Type B pancreatic cell (in vitro differentiated cells): ENCODE data around the gene MRPS23. TPM values are rescaled to one million over a fixed set of nuclear protein-coding genes. Genes with fewer than 3 reads are reported as not detected.

Experiments used
- DNase-seq: peaks from one replicate; pipeline ENCODE4 v3.0.0; 2021; ENCODE audit warnings: mixed read lengths; ENCODE audit not compliant: unreplicated experiment; ENCODE audit errors: extremely low spot score
- H3K27ac Mint-ChIP-seq: 2 replicates; pipeline ENCODE4 v1.8.0; 2021; ENCODE audit warnings: mild to moderate bottlenecking, mixed read lengths
- H3K27me3 Mint-ChIP-seq: 2 replicates; pipeline ENCODE4 v1.8.0; 2021; ENCODE audit warnings: mixed read lengths
- H3K36me3 Mint-ChIP-seq: 2 replicates; pipeline ENCODE4 v1.8.0; 2021; ENCODE audit warnings: mixed read lengths
- H3K4me1 Mint-ChIP-seq: one replicate; pipeline ENCODE4 v1.8.0; 2021; ENCODE audit warnings: mixed read lengths; ENCODE audit not compliant: unreplicated experiment
- H3K4me3 Mint-ChIP-seq: 2 replicates; pipeline ENCODE4 v1.8.0; 2021; ENCODE audit warnings: mild to moderate bottlenecking, mixed read lengths
- H3K9me3 Mint-ChIP-seq: 2 replicates; pipeline ENCODE4 v1.8.0; 2021; ENCODE audit warnings: mixed read lengths
- total RNA-seq: library from RNA; stranded (reverse); gene quantifications from 2 replicates; pipeline ENCODE4 v1.2.1, GENCODE V29; 2021; ENCODE audit warnings: low replicate concordance
- TF ChIP-seq, protein P1 (sequence below): fragments of 200-600 bp; sonication (generic); conservative IDR thresholded peaks from 2 replicates; pipeline ENCODE4 v1.5.0; 2021; ENCODE audit warnings: antibody characterized with exemption, mild to moderate bottlenecking

MRPS23 gene
- total RNA-seq, 1 donor from 2014 or later: 46.9 TPM

DNA sequence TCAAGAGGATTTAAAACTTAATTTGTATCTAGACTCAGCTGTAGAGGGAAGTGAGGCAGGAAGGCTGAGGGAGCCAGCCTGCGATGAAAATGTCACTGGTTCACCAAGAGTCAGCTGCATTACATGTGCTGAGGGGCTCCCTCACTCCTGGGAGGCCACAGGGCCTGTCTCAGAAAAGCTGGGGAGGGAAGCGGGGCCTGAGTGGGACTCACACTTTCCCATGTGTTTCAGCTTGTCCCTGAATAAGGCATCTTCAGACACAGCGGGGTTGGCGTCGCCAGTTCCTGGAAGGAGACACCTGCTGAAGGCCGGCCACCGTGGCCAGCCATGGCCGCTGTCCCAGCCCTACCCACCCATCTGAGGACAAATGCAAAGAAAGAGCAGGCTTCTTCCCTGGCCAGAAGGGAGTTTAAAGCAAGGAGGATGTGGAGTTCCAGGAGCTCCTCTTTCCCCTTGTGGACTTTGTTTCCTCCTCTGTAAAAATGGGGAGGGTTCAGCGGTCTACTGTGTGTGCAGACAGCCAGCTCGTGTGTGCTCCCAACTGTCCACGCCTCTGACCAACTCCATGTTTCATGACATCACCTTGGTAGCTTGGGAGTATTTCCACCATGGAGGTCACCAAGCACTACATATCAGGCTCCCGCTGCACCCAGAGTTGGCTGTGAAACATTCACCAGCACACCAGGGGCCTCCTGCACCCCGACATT is 19.2 kb upstream of the MRPS23 start:
- H3K4me3 Mint-ChIP-seq: no peak overlapping the region
- H3K36me3 Mint-ChIP-seq: peaks cover 27% of the 10 kb centered on the region

DNA sequence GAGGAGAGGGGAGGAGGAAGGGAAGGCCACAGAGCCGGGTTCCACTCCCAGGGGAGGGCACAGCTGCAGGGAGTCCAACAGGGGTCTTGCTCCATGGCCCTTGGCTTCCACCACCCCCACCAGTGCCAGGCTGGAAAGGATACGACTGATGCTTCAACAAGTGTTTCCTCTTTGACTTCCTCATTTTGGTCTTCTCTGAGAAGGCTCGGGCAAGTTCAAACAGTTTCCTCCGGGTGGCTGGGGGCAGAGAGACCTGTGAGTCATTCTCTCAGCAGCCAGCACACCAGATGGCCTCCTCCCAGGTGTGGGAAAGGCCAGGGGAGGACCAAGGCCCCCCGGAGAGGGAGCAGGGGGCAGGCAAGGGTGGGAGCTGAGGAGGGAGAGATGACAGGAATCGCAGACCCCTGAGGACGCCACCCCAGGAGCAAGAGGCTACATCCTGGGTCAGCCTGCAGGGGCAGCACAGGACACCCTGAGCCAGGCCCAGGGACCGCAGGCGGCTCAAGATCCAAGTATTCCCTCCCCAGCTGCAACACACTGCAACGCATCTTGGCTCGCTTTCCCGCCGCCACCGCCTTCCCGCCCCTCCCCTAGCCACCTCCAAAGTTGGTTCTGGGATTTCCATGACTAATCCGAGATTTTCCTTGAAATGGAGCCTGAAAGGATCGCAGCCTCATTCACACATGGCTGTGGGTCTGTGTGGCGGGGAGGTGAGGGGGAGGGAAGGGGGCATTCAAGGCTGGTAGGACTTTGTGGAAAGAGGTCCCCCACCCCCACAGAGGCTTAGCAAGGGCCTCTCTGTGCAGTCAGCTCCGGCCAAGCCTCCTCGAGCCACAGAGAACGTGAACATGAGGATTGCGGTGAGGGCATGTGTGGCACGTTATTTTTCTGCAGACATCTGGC is 18.4 kb upstream of the MRPS23 start:
- peaks cover 38% of the 10 kb centered on the region for H3K4me1 Mint-ChIP-seq
- H3K9me3 Mint-ChIP-seq: no peaks in the 10 kb centered on the region
- H3K27ac Mint-ChIP-seq: no peak overlapping the region
- H3K4me3 Mint-ChIP-seq: no peak overlapping the region
- H3K36me3 Mint-ChIP-seq: peaks cover 28% of the 10 kb centered on the region
- no peak for DNase-seq
- TF ChIP-seq, protein P1, sequence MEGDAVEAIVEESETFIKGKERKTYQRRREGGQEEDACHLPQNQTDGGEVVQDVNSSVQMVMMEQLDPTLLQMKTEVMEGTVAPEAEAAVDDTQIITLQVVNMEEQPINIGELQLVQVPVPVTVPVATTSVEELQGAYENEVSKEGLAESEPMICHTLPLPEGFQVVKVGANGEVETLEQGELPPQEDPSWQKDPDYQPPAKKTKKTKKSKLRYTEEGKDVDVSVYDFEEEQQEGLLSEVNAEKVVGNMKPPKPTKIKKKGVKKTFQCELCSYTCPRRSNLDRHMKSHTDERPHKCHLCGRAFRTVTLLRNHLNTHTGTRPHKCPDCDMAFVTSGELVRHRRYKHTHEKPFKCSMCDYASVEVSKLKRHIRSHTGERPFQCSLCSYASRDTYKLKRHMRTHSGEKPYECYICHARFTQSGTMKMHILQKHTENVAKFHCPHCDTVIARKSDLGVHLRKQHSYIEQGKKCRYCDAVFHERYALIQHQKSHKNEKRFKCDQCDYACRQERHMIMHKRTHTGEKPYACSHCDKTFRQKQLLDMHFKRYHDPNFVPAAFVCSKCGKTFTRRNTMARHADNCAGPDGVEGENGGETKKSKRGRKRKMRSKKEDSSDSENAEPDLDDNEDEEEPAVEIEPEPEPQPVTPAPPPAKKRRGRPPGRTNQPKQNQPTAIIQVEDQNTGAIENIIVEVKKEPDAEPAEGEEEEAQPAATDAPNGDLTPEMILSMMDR: peak; percentile 65
- H3K27me3 Mint-ChIP-seq: no peaks in the 10 kb centered on the region

More for the DNA sequence above, 19.2 kb upstream of the MRPS23 start:
- DNase-seq: no peak
- TF ChIP-seq, protein P1: no peak
- H3K4me1 Mint-ChIP-seq: peaks cover 43% of the 10 kb centered on the region
- no peaks in the 10 kb centered on the region for H3K9me3 Mint-ChIP-seq
- H3K27me3 Mint-ChIP-seq: no peaks in the 10 kb centered on the region
- H3K27ac Mint-ChIP-seq: no peak overlapping the region

DNA sequence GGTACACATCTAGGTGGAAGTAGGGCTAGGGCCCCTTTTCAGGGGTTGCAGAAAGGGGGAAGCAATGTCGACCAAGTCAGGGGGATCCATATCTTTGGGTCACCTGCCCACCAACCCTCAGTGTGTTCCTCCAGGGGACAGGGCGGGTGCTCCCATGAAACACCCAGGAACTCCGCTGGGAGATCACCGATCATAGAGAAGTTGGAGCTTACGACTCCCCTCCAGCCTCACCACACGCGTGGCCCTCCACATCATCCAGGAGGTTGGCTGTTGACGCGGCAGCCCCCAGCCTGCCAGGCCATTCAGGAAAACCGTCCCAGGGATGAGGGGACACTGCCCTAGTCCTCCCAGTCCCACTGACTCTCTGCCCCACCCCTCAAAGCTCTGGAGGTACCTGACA is 17.3 kb upstream of the MRPS23 start:
- Mint-ChIP-seq H3K36me3 (peaks cover 28% of the 10 kb centered on the region), H3K9me3 (no peaks in the 10 kb centered on the region), H3K4me1 (peaks cover 32% of the 10 kb centered on the region), H3K4me3 (no peak overlapping the region), H3K27ac (no peak overlapping the region), H3K27me3 (no peaks in the 10 kb centered on the region)
- TF ChIP-seq, protein P1: no peak
- no peak for DNase-seq

DNA sequence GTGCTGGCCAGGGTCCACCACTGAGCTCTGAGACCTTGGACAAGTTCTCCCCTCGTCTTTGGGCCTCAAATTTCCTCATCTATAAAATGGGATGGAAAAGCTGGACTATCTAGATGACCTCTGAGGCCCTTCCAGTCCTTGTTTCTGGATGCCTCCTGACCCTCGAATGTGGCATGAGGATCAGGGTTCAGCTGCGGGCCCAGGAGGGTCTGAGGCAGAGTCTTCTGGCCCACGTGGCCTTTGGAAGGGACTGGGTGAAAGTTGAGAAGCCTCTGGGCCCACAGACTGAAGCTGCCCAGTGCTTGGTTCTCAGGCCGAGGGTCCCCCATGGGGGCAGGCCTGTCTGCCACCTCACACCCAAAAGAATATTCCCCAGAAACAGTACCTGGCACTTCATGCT is 16.9 kb upstream of the MRPS23 start:
- H3K36me3 Mint-ChIP-seq: peaks cover 28% of the 10 kb centered on the region
- H3K27ac Mint-ChIP-seq: no peak overlapping the region
- H3K4me3 Mint-ChIP-seq: no peak overlapping the region
- no peak for DNase-seq
- TF ChIP-seq, protein P1: no peak
- H3K9me3 Mint-ChIP-seq: no peaks in the 10 kb centered on the region
- peaks cover 28% of the 10 kb centered on the region for H3K4me1 Mint-ChIP-seq
- no peaks in the 10 kb centered on the region for H3K27me3 Mint-ChIP-seq

DNA sequence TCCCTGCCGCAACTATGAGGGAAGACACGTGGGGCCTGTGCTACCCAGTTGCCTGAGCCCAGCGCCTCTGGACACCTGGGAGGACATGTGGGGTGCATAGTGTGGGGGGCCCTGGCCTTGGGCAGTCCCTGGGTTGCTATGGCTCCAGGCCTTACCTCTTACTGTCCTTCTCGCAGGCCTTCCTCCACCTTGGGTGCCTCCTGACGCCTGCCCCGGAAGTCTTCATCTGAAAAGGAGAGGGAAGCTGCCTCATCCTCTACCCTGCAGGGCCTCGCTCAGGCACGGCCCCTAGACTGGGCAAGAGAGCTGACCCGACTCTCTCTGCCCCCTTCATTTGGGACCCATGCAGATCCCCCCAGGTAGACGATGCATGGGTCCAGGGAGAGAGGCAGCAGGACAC is 16.5 kb upstream of the MRPS23 start:
- peaks cover 28% of the 10 kb centered on the region for H3K36me3 Mint-ChIP-seq
- H3K4me3 Mint-ChIP-seq: no peak overlapping the region
- DNase-seq: no peak
- H3K27ac Mint-ChIP-seq: no peak overlapping the region
- no peaks in the 10 kb centered on the region for H3K9me3 Mint-ChIP-seq
- peaks cover under 1% of the 10 kb centered on the region for H3K27me3 Mint-ChIP-seq
- peaks cover 28% of the 10 kb centered on the region for H3K4me1 Mint-ChIP-seq
- TF ChIP-seq, protein P1: no peak
